Measurements from ENCODE around the gene CNGB1.
"Not testable (repeated sequence)": the region's sequence is repeated elsewhere in the genome, so short reads cannot be mapped to it uniquely, and the experiment has no call there.

CNGB1 gene

GRCh38 chr16:57873218-57873617, 97.7 kb downstream of the CNGB1 start:
- Histone ChIP-seq H3K4me3 (ENCODE audit: low read depth in 1 of 5, low read length in 5 of 5) (no peak overlapping the region), H3K9me3 (ENCODE audit: control insufficient read depth in 5 of 5, low read length in 5 of 5) (no peaks in the 10 kb centered on the region), H3K27ac (ENCODE audit: low read depth, low read length) (no peak overlapping the region), H3K27me3 (ENCODE audit: control insufficient read depth in 5 of 5, insufficient read depth in 4 of 5, low read length in 5 of 5) (peaks cover 0 to 9% (median 5%) of the 10 kb centered on the region in 5 donors), H3K36me3 (ENCODE audit: control insufficient read depth in 5 of 5, insufficient read depth in 5 of 5, low read length in 5 of 5) (no peaks in the 10 kb centered on the region), H3K9ac (ENCODE audit: low read length in 5 of 5) (no peak overlapping the region), H3K4me1 (ENCODE audit: control insufficient read depth in 5 of 5, insufficient read depth in 5 of 5, low read length in 5 of 5) (peaks cover 0 to 2% (median 0%) of the 10 kb centered on the region in 5 donors)

DNA sequence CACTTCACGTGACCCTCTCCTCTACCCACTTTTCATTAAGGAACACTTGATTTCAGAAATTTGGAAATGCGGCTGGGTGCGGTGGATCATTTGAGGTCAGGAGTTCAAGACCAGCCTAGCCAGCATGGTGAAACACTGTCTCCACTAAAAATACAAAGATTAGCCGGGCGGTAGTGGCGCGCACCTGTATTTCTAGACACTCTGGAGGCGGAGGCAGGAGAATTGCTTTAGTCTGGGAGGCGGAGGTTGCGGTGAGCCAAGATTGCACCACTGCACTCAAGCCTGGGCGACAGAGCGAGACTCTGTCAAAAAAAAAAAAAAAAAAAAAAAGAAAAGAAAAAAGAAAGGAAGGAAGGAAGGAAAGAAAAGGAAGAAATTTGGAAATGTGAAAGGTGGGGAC, 98.2 kb downstream of the CNGB1 start:
- H3K27ac ChIP-seq (ENCODE audit: low read depth, low read length); H3K4me3 ChIP-seq (ENCODE audit: low read depth in 1 of 5, low read length in 5 of 5); H3K36me3 ChIP-seq (ENCODE audit: control insufficient read depth in 5 of 5, insufficient read depth in 5 of 5, low read length in 5 of 5); H3K4me1 ChIP-seq (ENCODE audit: control insufficient read depth in 5 of 5, insufficient read depth in 5 of 5, low read length in 5 of 5); H3K9me3 ChIP-seq (ENCODE audit: control insufficient read depth in 5 of 5, low read length in 5 of 5); H3K9ac ChIP-seq (ENCODE audit: low read length in 5 of 5); H3K27me3 ChIP-seq (ENCODE audit: control insufficient read depth in 5 of 5, insufficient read depth in 4 of 5, low read length in 5 of 5): not testable (repeated sequence)

GRCh38 chr16:57871456-57871855, 99.5 kb downstream of the CNGB1 start:
- H3K9me3 ChIP-seq (ENCODE audit: control insufficient read depth in 5 of 5, low read length in 5 of 5), result no peaks in the 10 kb centered on the region
- H3K27me3 ChIP-seq (ENCODE audit: control insufficient read depth in 5 of 5, insufficient read depth in 4 of 5, low read length in 5 of 5), result peaks cover 0 to 9% (median 5%) of the 10 kb centered on the region in 5 donors

DNA sequence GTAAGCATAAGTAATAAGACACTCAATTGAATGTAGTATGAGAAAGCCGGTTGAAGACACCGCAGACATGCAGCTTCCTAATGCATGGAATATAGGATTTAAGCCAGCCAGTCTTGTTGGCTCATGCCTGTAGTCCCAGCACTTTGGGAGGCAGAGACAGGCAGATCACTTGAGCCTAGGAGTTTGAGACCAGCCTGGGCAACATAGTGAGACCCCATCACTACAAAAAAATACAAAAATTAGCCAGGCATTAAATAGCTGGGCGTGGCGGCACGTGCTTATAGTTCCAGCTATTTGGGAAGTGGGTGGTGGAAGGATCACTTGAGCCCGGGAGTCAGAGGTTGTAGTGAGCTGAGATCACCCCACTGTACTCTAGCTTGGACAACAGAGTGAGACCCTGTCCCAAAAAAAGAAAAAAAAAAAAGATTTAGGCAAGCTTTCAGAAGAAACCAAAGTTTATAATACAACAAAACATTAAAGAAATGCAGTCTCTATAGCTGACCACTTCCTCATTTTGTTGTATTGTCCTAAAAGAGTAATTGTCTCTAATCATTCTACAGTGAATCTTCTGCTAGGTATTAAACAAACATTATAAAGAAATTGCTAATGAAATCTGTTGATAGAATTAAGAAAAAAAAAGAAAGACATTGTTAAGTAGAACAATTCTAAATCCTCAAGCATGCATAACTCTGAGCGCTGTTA, 100.0 kb downstream of the CNGB1 start:
- Histone ChIP-seq H3K9me3 (ENCODE audit: control insufficient read depth in 5 of 5, low read length in 5 of 5) (no peaks in the 10 kb centered on the region), H3K27ac (ENCODE audit: low read depth, low read length) (no peak overlapping the region), H3K9ac (ENCODE audit: low read length in 5 of 5) (no peak overlapping the region), H3K36me3 (ENCODE audit: control insufficient read depth in 5 of 5, insufficient read depth in 5 of 5, low read length in 5 of 5) (no peaks in the 10 kb centered on the region), H3K4me3 (ENCODE audit: low read depth in 1 of 5, low read length in 5 of 5) (no peak overlapping the region), H3K27me3 (ENCODE audit: control insufficient read depth in 5 of 5, insufficient read depth in 4 of 5, low read length in 5 of 5) (peaks cover 0 to 9% (median 5%) of the 10 kb centered on the region in 5 donors), H3K4me1 (ENCODE audit: control insufficient read depth in 5 of 5, insufficient read depth in 5 of 5, low read length in 5 of 5) (peaks cover 0 to 2% (median 0%) of the 10 kb centered on the region in 5 donors)

More at GRCh38 chr16:57871456-57871855, 99.5 kb downstream of the CNGB1 start:
- peaks cover 0 to 2% (median 0%) of the 10 kb centered on the region in 5 donors for H3K4me1 ChIP-seq (ENCODE audit: control insufficient read depth in 5 of 5, insufficient read depth in 5 of 5, low read length in 5 of 5)
- no peaks in the 10 kb centered on the region for H3K36me3 ChIP-seq (ENCODE audit: control insufficient read depth in 5 of 5, insufficient read depth in 5 of 5, low read length in 5 of 5)
- H3K4me3 ChIP-seq (ENCODE audit: low read depth in 1 of 5, low read length in 5 of 5), result no peak overlapping the region
- H3K9ac ChIP-seq (ENCODE audit: low read length in 5 of 5), result no peak overlapping the region
- H3K27ac ChIP-seq (ENCODE audit: low read depth, low read length), result no peak overlapping the region

GRCh38 chr16:57868913-57869520, 101.9 kb downstream of the CNGB1 start:
- no peak overlapping the region for H3K27ac ChIP-seq (ENCODE audit: low read depth, low read length)

GRCh38 chr16:57867000-57867561, 103.8 kb downstream of the CNGB1 start:
- H3K4me3 ChIP-seq (ENCODE audit: low read depth in 1 of 5, low read length in 5 of 5), result no peak overlapping the region
- no peak overlapping the region for H3K27ac ChIP-seq (ENCODE audit: low read depth, low read length)
- peaks cover 0 to 7% (median 3%) of the 10 kb centered on the region in 5 donors for H3K4me1 ChIP-seq (ENCODE audit: control insufficient read depth in 5 of 5, insufficient read depth in 5 of 5, low read length in 5 of 5)
- no peak overlapping the region for H3K9ac ChIP-seq (ENCODE audit: low read length in 5 of 5)
- no peaks in the 10 kb centered on the region for H3K27me3 ChIP-seq (ENCODE audit: control insufficient read depth in 5 of 5, insufficient read depth in 4 of 5, low read length in 5 of 5)
- no peaks in the 10 kb centered on the region for H3K36me3 ChIP-seq (ENCODE audit: control insufficient read depth in 5 of 5, insufficient read depth in 5 of 5, low read length in 5 of 5)
- H3K9me3 ChIP-seq (ENCODE audit: control insufficient read depth in 5 of 5, low read length in 5 of 5), result no peaks in the 10 kb centered on the region

More at GRCh38 chr16:57868913-57869520, 101.9 kb downstream of the CNGB1 start:
- H3K27me3 ChIP-seq (ENCODE audit: control insufficient read depth in 5 of 5, insufficient read depth in 4 of 5, low read length in 5 of 5), result peaks cover 0 to 7% (median 2%) of the 10 kb centered on the region in 5 donors
- no peaks in the 10 kb centered on the region for H3K4me1 ChIP-seq (ENCODE audit: control insufficient read depth in 5 of 5, insufficient read depth in 5 of 5, low read length in 5 of 5)
- H3K9me3 ChIP-seq (ENCODE audit: control insufficient read depth in 5 of 5, low read length in 5 of 5), result no peaks in the 10 kb centered on the region
- no peak overlapping the region for H3K9ac ChIP-seq (ENCODE audit: low read length in 5 of 5)
- no peak overlapping the region for H3K4me3 ChIP-seq (ENCODE audit: low read depth in 1 of 5, low read length in 5 of 5)
- no peaks in the 10 kb centered on the region for H3K36me3 ChIP-seq (ENCODE audit: control insufficient read depth in 5 of 5, insufficient read depth in 5 of 5, low read length in 5 of 5)

- no peaks in the 10 kb centered on the region for H3K9me3 ChIP-seq (ENCODE audit: control insufficient read depth in 5 of 5, low read length in 5 of 5)
- H3K27me3 ChIP-seq (ENCODE audit: control insufficient read depth in 5 of 5, insufficient read depth in 4 of 5, low read length in 5 of 5), result no peaks in the 10 kb centered on the region
- H3K9ac ChIP-seq (ENCODE audit: low read length in 5 of 5), result no peak overlapping the region
- H3K27ac ChIP-seq (ENCODE audit: low read depth, low read length), result no peak overlapping the region
- peaks cover 0 to 7% (median 3%) of the 10 kb centered on the region in 5 donors for H3K4me1 ChIP-seq (ENCODE audit: control insufficient read depth in 5 of 5, insufficient read depth in 5 of 5, low read length in 5 of 5)
- H3K4me3 ChIP-seq (ENCODE audit: low read depth in 1 of 5, low read length in 5 of 5), result no peak overlapping the region
- H3K36me3 ChIP-seq (ENCODE audit: control insufficient read depth in 5 of 5, insufficient read depth in 5 of 5, low read length in 5 of 5), result no peaks in the 10 kb centered on the region
Observed at GRCh38 chr16:57866529-57866918, 104.4 kb downstream of the CNGB1 start.

DNA sequence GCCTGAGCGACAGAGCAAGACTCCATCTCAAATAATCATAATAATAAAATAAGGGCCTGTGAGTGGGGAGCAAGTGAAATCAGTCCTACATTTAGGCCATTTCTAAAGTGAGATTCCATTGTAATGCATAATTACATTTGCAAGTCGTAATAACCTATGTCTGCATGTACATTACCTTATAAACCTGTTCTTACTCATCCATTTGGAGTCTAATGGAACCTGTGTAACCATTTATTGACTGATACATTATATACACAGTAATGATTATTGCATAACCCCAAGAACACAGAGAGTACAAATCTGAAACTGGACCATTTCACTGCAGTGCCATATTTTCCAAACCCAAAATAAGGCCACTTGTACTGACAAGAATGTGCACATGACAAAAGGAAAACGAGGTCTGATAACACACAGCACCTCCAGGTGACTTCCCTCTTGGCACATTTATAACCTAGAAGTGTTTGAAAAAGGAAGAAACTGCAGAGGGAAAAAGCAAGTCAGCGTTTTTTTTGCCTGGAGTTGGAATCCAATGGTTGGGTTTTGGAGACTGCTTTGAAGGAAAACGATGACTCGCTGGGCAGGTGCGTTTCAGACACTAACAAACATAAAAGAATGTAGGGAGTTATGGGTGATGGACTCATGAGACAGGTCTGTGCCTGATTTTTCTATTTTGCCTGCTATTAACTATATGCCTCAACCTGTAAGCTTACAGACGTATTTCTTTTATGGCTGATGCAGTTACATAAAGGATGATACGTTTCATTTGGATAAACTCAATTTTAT, 105.0 kb downstream of the CNGB1 start:
- H3K27me3 ChIP-seq (ENCODE audit: control insufficient read depth in 5 of 5, insufficient read depth in 4 of 5, low read length in 5 of 5), result no peaks in the 10 kb centered on the region
- H3K9ac ChIP-seq (ENCODE audit: low read length in 5 of 5), result no peak overlapping the region
- no peaks in the 10 kb centered on the region for H3K9me3 ChIP-seq (ENCODE audit: control insufficient read depth in 5 of 5, low read length in 5 of 5)
- H3K4me1 ChIP-seq (ENCODE audit: control insufficient read depth in 5 of 5, insufficient read depth in 5 of 5, low read length in 5 of 5), result peaks cover 0 to 7% (median 3%) of the 10 kb centered on the region in 5 donors
- no peaks in the 10 kb centered on the region for H3K36me3 ChIP-seq (ENCODE audit: control insufficient read depth in 5 of 5, insufficient read depth in 5 of 5, low read length in 5 of 5)
- H3K27ac ChIP-seq (ENCODE audit: low read depth, low read length), result no peak overlapping the region
- H3K4me3 ChIP-seq (ENCODE audit: low read depth in 1 of 5, low read length in 5 of 5), result no peak overlapping the region

DNA sequence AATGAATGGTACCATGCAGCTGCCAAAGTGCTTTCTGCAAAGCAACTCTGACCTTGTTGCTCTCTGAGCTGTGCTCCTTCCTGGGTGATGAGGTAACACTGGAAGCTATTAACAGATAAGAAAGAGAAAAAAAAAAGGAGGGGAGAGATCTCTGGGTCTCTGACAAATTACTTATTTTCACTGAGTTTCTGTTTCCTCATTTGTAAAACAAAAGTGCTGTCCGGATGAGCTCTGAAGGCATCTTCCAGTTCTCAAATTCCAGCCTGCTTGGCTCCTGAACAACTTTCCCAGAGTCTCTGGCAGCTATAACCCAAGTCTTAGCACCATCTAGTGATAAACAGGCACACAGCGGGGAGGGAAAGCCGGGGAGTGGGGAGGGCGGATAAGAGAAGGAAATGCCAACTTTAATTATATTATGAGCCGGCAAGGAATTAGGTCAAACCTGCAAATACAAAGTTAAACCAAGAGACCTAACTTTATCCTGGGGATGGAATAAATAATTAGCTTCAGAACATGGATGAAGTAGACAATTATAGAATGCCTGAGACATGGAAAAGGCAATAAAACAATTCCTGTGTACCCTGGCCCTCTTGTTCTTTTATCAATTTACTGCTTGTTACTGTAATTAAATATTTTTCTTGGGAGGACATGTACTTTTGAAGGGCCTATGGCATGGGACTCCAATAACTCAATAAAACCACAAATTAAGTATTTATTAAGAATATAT, 107.3 kb downstream of the CNGB1 start:
- H3K4me1 ChIP-seq (ENCODE audit: control insufficient read depth in 5 of 5, insufficient read depth in 5 of 5, low read length in 5 of 5), result peaks cover 0 to 7% (median 3%) of the 10 kb centered on the region in 5 donors
- H3K4me3 ChIP-seq (ENCODE audit: low read depth in 1 of 5, low read length in 5 of 5), result no peak overlapping the region
- H3K9ac ChIP-seq (ENCODE audit: low read length in 5 of 5), result no peak overlapping the region
- H3K27me3 ChIP-seq (ENCODE audit: control insufficient read depth in 5 of 5, insufficient read depth in 4 of 5, low read length in 5 of 5), result no peaks in the 10 kb centered on the region
- no peaks in the 10 kb centered on the region for H3K9me3 ChIP-seq (ENCODE audit: control insufficient read depth in 5 of 5, low read length in 5 of 5)
- no peaks in the 10 kb centered on the region for H3K36me3 ChIP-seq (ENCODE audit: control insufficient read depth in 5 of 5, insufficient read depth in 5 of 5, low read length in 5 of 5)
- no peak overlapping the region for H3K27ac ChIP-seq (ENCODE audit: low read depth, low read length)

Data from subcutaneous abdominal adipose tissue (tissue), 5 donors.